ENCODE results near the gene SESN1. TPM values are rescaled to one million over a fixed set of nuclear protein-coding genes. Genes with fewer than 3 reads are reported as not detected.

The SESN1 gene
- total RNA-seq, 2 donors from 2014 or later, result 23.4 to 48.8 TPM

DNA sequence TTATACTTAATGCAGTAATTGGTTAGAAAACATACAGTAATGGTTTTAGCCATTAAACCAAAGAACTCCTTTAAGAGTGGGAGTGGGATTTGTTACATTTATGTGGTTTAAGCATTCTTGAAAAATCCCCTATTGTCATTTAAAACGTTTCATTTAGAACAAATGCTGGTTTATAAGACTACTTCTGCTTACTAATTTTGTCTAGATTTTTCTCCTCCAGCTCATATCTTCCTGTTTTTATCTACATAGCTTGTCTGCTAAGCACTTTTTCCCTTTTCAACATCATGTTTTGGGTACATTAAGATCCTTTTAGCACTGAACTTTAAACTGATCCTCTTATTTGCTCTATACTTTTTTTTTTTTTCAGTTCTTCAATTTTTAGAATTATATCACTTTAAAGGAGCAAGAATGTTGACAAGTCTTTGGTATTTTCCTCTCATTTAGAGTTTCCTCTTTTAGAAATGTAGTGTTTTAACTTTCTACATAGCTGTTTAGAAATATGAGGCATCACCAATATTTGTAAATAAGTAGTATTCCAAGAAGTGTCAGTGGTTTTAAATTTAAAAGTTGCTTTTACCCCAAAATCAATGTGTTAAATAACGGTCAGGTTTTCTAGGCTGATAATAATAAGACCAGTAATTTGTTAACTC is 80.9 kb downstream of the SESN1 start:
- Histone ChIP-seq H3K36me3 (replicated peaks in 1 of 2; ENCODE audit: insufficient read depth in 1 of 2, low read depth in 2 of 2) (no peaks in the 10 kb centered on the region), H3K4me1 (peaks cover 12% of the 10 kb centered on the region), H3K9me3 (no peaks in the 10 kb centered on the region), H3K27ac (peak overlapping the region in 1 of 4 donors; percentile 61), H3K27me3 (no peaks in the 10 kb centered on the region), H3K4me3 (no peak overlapping the region)
- no peak for TF ChIP-seq POLR2A (IDR thresholded peaks at IDR 0.05)
- TF ChIP-seq, protein P1, sequence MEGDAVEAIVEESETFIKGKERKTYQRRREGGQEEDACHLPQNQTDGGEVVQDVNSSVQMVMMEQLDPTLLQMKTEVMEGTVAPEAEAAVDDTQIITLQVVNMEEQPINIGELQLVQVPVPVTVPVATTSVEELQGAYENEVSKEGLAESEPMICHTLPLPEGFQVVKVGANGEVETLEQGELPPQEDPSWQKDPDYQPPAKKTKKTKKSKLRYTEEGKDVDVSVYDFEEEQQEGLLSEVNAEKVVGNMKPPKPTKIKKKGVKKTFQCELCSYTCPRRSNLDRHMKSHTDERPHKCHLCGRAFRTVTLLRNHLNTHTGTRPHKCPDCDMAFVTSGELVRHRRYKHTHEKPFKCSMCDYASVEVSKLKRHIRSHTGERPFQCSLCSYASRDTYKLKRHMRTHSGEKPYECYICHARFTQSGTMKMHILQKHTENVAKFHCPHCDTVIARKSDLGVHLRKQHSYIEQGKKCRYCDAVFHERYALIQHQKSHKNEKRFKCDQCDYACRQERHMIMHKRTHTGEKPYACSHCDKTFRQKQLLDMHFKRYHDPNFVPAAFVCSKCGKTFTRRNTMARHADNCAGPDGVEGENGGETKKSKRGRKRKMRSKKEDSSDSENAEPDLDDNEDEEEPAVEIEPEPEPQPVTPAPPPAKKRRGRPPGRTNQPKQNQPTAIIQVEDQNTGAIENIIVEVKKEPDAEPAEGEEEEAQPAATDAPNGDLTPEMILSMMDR (IDR thresholded peaks at IDR 0.05), result no peak
- WGBS, 2 donors, result 32 to 38% methylated on average over 2 of the region's 2 CpGs
- intact Hi-C loops (cut with DNase I), result no loop called here
- ATAC-seq (no peak), DNase-seq (no peak)

DNA sequence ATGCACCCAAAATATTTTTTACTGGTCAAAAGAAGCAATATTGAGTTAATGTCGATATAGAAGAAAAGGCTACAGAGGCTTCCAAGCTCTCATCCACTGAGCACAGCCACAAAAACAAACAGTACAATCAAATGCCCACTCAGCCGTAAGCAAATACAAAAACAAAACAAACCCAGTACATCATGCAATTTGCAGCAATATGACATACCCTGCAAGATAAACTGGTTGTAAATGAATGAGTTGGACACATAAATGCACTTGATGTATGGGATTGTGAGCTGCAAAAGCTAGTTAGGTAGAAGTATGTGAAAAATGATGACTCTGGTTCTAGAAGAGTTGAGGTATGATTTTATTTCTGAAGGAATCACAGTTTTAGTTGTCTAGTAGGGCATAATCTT is 83.9 kb downstream of the SESN1 start:
- Histone ChIP-seq H3K36me3 (replicated peaks in 1 of 2; ENCODE audit: insufficient read depth in 1 of 2, low read depth in 2 of 2) (no peaks in the 10 kb centered on the region), H3K4me3 (no peak overlapping the region), H3K9me3 (no peaks in the 10 kb centered on the region), H3K4me1 (peaks cover 20% of the 10 kb centered on the region), H3K27ac (peak overlapping the region in 3 of 4 donors; percentile 96 to 99 (median 97)), H3K27me3 (no peaks in the 10 kb centered on the region)
- 21 to 28% methylated on average over 2 of the region's 2 CpGs for WGBS, 2 donors
- DNase-seq (no peak), ATAC-seq (no peak)
- TF ChIP-seq, protein P1 (IDR thresholded peaks at IDR 0.05), result no peak
- TF ChIP-seq POLR2A (IDR thresholded peaks at IDR 0.05), result no peak
- intact Hi-C loops (cut with DNase I), result no loop called here

DNA sequence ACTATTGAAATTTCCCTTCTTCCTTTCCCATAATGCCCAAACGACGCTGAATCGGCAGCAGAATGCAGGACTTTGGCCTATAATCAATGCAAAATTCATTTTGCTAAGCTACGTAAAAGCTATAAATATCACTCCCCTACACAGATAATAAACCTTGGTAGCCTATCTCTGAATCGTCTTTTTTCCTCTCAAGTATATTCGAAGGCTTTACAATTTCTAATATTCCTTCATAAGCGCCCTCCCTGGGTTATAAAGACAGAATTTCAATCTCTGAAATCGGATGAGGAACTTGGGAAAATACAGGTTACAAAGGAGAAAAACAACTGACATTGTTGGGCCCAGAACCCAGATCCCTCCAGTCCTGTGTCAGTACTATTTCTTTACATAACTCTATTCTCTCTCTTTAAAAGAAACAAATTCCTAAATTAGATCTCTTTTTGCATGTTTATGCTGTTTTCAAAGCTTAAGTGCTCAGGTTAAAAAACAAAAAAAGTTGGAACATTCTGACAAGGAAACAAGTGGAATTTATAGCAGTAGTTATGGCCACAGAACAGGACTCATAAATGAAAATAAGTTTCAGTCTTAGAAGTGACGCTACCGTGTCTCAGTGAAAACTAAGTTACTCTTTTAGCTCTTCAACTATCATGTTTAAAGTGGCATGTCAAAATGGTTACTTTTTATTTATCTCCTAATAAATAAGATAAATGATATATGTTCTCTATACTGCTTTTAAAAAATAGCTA is 84.5 kb downstream of the SESN1 start:
- peak overlapping the region; percentile 14 to 22 for H3K4me3 ChIP-seq
- H3K4me1 ChIP-seq, result peaks cover 24% of the 10 kb centered on the region
- 4 to 6% methylated on average over 10 of the region's 10 CpGs for WGBS, 2 donors
- intact Hi-C loops (cut with DNase I), result no loop called here
- H3K36me3 ChIP-seq (replicated peaks in 1 of 2; ENCODE audit: insufficient read depth in 1 of 2, low read depth in 2 of 2), result no peaks in the 10 kb centered on the region
- peak; percentile 0 for ATAC-seq
- H3K27ac ChIP-seq, result peak overlapping the region; percentile 93 to 99 (median 96)
- H3K27me3 ChIP-seq, result no peaks in the 10 kb centered on the region
- no peak for DNase-seq
- H3K9me3 ChIP-seq, result no peaks in the 10 kb centered on the region
- TF ChIP-seq POLR2A (IDR thresholded peaks at IDR 0.05), result no peak
- TF ChIP-seq, protein P1 (IDR thresholded peaks at IDR 0.05), result no peak

DNA sequence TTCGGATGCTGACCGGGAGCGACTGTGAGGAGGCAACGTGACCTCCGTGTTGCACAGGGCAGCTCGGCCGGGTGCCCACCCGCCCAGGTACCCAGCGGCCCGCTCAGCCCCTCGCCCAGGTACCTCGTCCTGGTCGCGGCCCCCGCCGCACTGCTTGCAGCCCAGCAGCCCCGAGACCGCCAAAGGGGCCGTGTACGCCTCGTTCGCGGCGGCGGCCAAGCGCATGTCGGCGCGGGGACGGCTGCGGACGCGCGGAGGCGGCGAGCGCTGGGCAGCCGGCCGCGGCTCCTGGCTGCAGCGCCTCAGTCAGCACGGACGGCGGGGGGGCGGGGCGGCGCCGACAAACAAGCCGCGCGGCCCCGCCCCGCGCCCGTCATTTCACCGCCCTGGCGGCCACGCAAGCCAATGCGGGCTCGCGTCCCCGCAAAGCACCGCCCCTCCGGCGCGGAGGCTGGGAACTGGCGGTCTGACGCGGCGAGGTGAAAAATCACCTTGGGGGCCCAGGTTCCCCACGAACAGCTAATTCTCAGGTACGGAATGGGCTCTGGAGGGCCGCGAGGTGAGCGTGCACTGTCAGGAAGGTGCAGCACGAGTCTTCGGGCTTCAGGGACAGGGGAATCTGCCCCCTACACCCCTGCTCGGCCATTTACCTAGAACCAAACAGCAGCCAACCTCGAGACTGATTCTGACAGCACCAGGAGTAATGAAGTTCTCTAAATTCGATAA is 85.2 kb downstream of the SESN1 start:
- peak overlapping the region; percentile 93 to 99 (median 96) for H3K27ac ChIP-seq
- TF ChIP-seq, protein P1 (IDR thresholded peaks at IDR 0.05), result peak in 6 of 7 experiments; percentile 13 to 88 (median 35)
- peak; percentile 90 to 92 (median 91) for TF ChIP-seq POLR2A (IDR thresholded peaks at IDR 0.05)
- WGBS, 2 donors, result 0% methylated on average over 8 to 78 of the region's 80 CpGs
- intact Hi-C loops (cut with DNase I), result no loop called here
- peak; percentile 94 for ATAC-seq
- H3K4me3 ChIP-seq, result peak overlapping the region; percentile 61 to 94
- no peaks in the 10 kb centered on the region for H3K27me3 ChIP-seq
- no peaks in the 10 kb centered on the region for H3K9me3 ChIP-seq
- H3K36me3 ChIP-seq (replicated peaks in 1 of 2; ENCODE audit: insufficient read depth in 1 of 2, low read depth in 2 of 2), result no peaks in the 10 kb centered on the region
- peaks cover 24% of the 10 kb centered on the region for H3K4me1 ChIP-seq
- DNase-seq, result peak; percentile 95 to 99 (median 96)
